AG08396 (cell line): ENCODE measurements around the gene LRRC71.
A peak's percentile ranks its signal among the peaks of the same experiment; 100 is the strongest.

Experiments used
- DNase-seq: peaks from one replicate; pipeline ENCODE4 v3.0.0; 2012; ENCODE audit warnings: low spot score, mixed read lengths

LRRC71 gene

DNA sequence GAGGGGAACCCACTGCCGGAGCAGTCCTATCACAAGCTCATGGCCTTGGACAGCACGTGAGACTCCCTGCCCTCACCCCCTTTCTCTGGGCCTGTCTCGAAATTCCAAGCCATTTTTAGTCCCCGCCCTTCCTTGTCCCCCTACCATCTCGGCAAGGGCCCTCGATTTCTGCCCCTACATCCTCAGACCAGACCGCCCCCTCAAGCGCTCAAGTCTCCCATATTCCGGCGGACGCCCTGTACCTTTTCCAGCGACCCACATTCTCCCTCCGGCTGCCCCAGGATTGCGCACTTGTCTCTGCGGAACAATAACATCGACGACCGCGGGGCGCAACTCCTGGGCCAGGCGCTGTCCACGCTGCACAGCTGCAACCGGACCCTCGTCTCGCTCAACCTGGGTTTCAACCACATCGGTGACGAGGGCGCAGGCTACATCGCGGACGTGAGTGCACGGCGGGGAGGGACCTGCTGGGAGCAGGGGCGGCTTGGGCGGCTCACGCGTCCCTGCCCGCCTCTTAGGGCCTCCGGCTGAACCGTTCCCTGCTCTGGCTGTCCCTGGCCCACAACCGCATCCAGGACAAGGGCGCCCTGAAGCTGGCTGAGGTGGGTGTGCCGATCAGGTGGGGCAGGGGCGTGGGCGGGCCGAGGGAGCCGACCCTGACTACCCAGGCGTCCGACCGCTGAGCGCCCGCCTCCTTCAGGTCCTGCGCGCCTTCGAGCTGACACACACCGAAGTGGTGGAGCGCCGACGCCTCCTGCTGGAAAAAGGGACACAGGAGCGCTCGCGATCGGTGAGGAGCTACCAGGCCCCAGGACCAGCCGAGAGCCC is 7.0 kb downstream of the LRRC71 start:
- DNase-seq, result peak; percentile 86

DNA sequence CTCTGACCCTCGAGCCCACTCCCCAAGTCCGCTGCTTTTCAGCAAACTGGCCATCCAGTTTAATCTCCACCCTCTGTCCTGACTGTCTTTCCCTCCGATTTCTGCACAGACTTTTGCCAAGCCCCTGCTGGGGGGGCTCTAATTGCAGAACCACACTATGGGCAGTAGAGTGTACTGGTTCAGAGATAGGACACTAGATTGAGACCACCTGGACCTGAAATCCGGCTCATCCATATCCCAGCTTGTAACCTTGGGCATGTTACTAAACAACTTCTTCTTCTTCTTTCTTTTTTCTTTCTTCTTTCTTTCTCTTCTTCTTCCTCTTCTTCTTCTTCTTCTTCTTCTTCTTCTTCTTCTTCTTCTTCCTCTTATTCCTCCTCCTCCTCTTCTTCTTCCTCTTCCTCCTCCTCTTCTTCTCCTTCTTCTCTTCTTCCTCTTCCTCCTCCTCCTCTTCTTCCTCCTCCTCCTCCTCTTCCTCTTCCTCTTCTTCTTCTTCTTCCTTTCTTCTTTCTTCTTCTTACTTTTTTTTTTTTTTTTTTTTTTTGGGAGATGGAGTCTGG is 7.7 kb downstream of the LRRC71 start:
- no peak for DNase-seq

DNA sequence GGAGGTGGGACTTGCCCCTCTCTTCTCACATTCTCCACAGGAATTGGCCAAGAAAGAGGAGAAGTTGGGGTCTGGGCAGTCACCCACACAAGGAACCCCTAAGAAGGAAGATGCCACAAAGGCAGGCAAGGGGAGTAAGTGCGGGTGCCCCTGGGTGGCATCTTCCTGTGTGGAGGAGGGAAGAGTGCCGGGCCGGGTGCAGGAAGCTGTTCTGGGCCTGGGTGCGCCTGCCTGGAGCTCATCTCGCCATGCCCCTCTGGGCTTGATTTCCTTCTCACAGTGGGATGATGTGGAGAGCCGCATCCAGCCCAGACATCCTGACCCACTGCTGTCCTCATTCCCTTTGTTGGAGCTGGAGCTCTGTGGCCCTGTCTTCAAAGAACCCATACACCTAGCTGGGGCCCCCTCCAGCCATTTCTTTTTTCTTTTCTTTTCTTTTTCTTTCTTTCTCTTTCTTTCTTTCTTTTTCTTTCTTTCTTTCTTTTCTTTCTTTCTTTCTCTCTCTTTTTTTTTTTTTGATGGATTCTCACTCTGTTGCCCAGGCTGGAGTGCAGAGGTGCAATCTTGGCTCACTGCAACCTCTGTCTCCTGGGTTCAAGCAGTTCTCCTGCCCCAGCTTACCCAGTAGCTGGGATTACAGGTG is 9.3 kb downstream of the LRRC71 start:
- DNase-seq, result no peak

- no peak for DNase-seq
These were observed 10.1 kb downstream of the LRRC71 start for GRCh38 chr1:156930483-156930882.

GRCh38 chr1:156931211-156931952 is 10.9 kb downstream of the LRRC71 start:
- DNase-seq, result no peak

DNA sequence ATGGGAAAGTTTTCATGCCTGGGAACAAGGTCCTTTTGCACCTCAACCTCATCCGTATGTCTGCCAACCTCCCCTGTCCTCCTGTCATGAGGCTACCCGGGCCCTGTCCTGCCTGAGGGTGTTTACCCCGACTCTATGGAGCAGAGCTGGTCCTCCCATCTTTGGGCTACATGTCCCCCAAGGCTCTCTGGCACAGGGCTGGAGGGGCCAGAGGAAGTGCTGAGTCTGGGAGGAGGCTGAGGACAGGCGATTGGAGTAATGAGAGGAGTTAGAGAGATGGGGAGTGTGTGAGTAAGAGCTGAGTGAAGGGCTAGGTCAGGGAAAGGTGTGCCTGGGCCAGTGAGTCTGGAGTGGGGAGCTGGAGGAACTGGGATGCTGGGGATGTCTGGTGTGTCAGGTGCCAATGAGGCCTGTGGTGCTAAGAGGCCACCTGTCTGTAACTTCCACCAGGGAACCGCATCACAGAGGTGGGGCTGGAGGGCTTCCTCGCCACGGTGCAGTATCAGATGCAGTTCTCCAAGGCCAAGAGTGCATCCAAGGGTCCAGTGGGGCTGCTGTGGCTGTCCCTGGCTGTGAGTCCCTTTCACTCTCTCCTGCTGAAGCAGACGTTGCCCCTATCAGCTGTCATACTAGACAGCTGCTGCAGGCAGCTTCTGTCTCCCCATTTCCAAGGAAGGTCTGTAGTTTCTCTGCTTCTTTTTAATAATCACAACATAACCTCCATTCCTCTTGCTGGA is 11.7 kb downstream of the LRRC71 start:
- DNase-seq, result no peak

DNA sequence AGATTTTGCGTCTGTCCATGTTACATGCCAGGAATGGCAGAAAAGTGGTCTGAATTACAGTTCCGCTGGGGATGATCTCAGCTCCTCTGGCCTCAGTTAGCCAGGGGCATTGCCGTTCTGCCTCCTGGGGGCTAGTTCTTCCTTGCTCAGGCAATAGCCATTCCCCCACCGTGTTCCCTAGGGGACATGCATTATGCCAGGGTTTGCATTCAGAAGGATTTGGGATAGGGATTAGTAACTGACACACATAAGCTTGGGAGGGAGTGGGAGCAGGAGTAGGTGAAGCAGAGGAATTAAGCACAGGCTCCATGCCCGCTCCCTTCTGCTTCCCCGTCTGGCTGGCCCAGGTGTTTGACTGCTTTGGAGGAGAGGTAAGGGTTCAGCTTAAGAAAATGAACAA is 12.7 kb downstream of the LRRC71 start:
- no peak for DNase-seq

GRCh38 chr1:156935505-156936128 is 15.2 kb downstream of the LRRC71 start:
- no peak for DNase-seq

- DNase-seq, result no peak
These were observed 15.8 kb downstream of the LRRC71 start for GRCh38 chr1:156936191-156936590.

GRCh38 chr1:156936721-156937220 is 16.3 kb downstream of the LRRC71 start:
- DNase-seq, result no peak

DNA sequence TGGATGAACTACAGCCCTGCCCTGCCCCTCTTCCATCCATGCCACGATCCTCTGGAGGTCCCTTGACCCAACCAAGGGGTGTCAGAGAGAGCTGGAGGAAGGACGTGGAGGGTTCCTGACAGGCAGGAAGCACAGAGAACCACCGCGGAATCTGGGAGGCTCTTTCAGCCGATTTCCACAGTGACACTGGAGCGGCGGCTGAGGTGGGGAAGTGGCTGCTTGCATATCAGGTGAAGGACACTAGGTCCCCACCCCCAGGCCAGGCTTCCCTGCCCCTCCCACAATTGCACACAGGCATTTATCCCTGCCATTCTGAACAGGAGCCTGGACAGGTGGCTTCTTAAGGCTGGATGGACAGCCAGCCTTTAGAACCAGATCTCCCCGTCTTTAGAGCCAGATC is 17.5 kb downstream of the LRRC71 start:
- no peak for DNase-seq

DNA sequence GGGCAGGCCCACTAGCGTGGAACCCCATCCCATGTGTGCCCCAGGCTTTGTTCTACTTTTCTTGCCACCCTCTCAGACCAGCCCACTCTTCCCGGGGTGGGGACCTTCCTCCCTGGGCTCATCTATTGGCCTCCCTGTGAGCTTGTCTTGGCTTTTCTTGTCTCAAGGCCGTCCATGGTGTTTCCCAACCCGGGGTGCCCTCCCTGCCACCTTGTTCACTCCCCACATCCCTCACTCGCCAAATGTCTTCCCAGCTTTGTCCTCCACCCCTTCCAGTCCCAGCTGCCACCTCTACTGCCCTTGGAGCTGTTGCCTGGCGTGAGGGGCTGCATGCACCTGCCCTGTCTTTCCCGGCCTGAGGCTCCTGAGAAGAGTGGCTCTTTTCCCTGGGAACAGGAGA is 18.4 kb downstream of the LRRC71 start:
- DNase-seq, result no peak

- no peak for DNase-seq
These were observed 19.4 kb downstream of the LRRC71 start for GRCh38 chr1:156939786-156940334.

DNA sequence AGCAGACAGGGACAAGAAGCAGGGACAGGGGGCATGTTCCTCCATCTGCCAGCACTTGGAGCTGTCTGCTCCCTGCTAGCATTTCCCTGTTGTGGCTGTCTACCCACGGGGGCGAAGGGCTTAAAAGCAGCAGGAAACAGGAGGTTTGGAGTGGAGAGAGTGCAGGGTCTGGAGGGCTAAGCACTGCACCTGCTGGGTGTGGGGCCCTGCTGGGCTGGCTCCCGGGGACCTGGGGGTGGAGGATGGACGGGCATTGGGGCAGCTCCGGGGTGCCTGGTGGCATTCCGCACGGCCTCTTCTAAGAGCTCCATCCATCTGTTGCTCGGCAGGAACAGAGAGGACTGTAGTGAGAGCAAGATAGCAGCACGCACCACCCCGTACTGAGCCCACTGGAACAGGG is 21.2 kb downstream of the LRRC71 start:
- no peak for DNase-seq

GRCh38 chr1:156942176-156942575 is 21.7 kb downstream of the LRRC71 start:
- no peak for DNase-seq

DNA sequence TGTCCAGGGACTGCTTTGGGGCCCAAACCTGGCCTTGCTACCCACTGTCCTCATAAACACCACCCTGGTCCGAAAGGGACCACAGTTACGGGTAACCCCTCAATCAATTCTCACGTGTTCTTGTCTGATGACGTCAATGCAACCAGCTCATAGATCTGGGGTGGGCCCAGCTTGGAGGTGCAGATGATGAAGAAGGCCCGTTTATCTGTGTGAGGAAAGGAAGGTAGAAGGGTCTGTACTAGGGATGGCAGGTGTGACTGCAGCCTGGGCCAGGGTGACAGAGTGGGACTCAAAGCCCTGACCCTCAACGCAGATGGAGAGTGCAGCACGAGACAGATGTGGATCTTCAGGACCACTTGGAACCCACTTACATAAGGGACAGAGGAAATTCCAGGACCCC is 22.1 kb downstream of the LRRC71 start:
- DNase-seq, result no peak

- DNase-seq, result no peak
These were observed 23.3 kb downstream of the LRRC71 start for GRCh38 chr1:156943756-156944155.

DNA sequence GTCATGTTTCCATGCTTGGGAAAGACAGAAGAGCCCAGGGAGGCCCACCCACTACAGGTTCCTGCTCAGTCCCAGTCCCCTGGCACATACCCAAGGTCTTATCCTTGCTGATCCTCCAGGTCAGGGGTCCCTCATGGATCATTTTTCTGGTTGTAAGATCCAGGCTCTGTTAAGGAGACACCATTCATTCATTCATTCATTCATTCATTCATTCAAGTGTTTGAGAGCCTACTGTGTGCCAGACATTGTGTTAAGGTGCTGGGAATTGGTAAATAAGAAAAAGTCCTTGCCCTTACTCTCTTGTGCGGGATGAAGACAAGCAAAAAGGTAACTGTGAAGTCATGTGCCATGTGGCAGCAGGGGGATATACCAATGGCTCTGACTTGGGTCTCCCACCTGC is 23.8 kb downstream of the LRRC71 start:
- no peak for DNase-seq

DNA sequence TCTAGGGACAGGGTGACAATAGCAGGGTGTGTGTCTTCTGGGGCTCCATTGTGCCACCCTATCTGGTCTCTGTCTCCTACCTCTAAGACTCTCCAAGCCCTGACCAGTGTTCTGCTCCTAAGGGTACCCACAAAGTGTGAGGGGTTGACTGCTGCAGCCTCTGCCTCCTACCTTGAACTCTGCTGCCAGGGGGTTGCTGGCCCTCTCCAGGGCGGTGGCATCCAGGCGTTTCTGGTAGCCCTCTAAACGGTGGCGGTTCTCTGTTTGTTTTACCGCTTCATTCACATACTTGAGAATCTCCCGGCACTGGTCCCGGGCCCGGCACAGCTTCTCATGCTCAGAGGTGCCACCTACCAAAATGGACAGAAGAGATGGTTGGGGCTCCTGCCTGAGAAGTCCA is 24.4 kb downstream of the LRRC71 start:
- DNase-seq, result no peak

DNA sequence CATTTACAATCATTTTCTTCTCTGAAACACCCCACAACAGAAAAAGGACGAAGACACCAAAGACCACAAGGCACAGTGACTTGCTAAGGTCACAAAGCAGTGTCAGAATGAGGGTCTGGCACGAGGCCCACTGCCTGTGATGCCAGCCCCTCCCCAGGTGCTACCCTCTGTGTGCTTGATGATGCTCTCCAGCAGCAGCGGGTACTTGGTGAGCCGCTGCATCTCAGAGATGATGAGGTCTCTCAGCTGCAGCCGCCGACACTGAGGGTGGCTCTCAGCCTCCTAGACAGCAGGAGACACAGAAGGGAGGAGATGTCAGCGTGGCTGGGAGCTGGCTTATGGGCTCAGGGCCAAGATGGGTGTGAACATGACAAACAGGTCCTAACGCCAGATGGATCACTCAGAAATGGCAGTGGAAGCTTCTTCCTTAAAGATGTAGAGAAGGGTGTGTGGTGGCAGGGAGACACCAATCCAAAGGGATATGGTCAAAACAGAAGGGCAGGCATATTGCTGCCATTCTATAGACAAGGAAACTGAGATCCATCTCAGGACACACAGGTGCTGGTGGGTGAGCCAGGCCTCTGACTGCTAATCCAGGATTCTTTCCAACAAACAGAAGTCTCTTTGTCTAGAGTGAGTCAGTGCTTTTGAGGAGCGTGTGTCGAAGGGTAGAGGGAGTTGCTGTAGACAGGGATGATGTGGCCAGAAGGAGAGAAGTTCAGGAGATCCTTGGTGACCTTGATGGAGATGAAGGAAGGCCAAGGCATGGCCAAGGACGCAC is 25.6 kb downstream of the LRRC71 start:
- DNase-seq, result no peak
